Measurements from ENCODE around the gene UFSP1.

- TF ChIP-seq NFYB (IDR thresholded peaks at IDR 0.05; ENCODE audit: insufficient read depth, low read depth, low read length) (no peak), FOS (IDR thresholded peaks at IDR 0.05; ENCODE audit: borderline replicate concordance, extremely low read depth, insufficient read length) (no peak), SMAD1 (IDR thresholded peaks at IDR 0.05; ENCODE audit: low read depth, partially characterized antibody) (no peak), ASH2L (IDR thresholded peaks at IDR 0.05; ENCODE audit: borderline replicate concordance, low read depth) (no peak), TBL1XR1 (IDR thresholded peaks at IDR 0.05; ENCODE audit: low read depth, low read length) (no peak), CTCF (IDR thresholded peaks at IDR 0.05 in 2 of 3, conservative IDR thresholded peaks at IDR 0.05 in 1 of 3; ENCODE audit: control insufficient read depth in 2 of 3, extremely low read depth in 1 of 3, insufficient read depth in 1 of 3, low read depth in 3 of 3, low read length in 3 of 3) (no peak)
Observed at GRCh38 chr7:100847360-100847759, 42.2 kb downstream of the UFSP1 start.
